Neutrophil (primary cell): Measurements from ENCODE around the gene COL18A1.

Source experiments
- H3K27ac ChIP-seq: fragments of 200-600 bp; sonication (generic); 2 replicates; pipeline ENCODE4 v1.5.1; 2016; ENCODE audit warnings: mild to moderate bottlenecking, moderate library complexity
- H3K27me3 ChIP-seq: fragments of 200-600 bp; sonication (generic); 2 replicates; pipeline ENCODE4 v1.6.0; 2016; ENCODE audit warnings: mild to moderate bottlenecking
- H3K36me3 ChIP-seq: fragments of 200-600 bp; sonication (generic); 2 replicates; pipeline ENCODE4 v1.5.1; 2017
- H3K4me1 ChIP-seq, 2 experiments: fragments of 200-600 bp in 1 of 2; sonication (generic) in 1 of 2; 1 replicate in 1 of 2; 2 replicates in 1 of 2; pipeline versions ENCODE4 v1.5.1 to v1.6.1; 2013 to 2016; ENCODE audit warnings: low read depth in 1 of 2, low read length in 1 of 2, mild to moderate bottlenecking in 1 of 2, moderate library complexity in 1 of 2; ENCODE audit not compliant: control insufficient read depth in 1 of 2, insufficient read depth in 1 of 2
- H3K4me3 ChIP-seq, 2 experiments: fragments of 200-600 bp in 1 of 2; sonication (generic) in 1 of 2; 1 replicate in 1 of 2; 2 replicates in 1 of 2; pipeline ENCODE4 v1.5.1; 2013 to 2016; ENCODE audit warnings: low read depth in 1 of 2, low read length in 1 of 2, mild to moderate bottlenecking in 1 of 2, moderate library complexity in 1 of 2
- H3K9me3 ChIP-seq: fragments of 200-600 bp; sonication (generic); 2 replicates; pipeline ENCODE4 v1.5.1; 2016
- CTCF ChIP-seq: fragments of 200-600 bp; sonication (generic); IDR thresholded peaks from 2 replicates; pipeline ENCODE4 v1.5.1; 2016; ENCODE audit warnings: antibody characterized with exemption

Gene COL18A1

GRCh38 chr21:45387506-45387905 lies 17.5 kb upstream of the COL18A1 start:
- Histone ChIP-seq H3K36me3 (no peaks in the 10 kb centered on the region), H3K27me3 (peaks cover 53% of the 10 kb centered on the region), H3K4me3 (no peak overlapping the region), H3K9me3 (no peaks in the 10 kb centered on the region), H3K4me1 (no peaks in the 10 kb centered on the region), H3K27ac (no peak overlapping the region)
- no peak for TF ChIP-seq CTCF

- H3K27ac ChIP-seq: no peak overlapping the region
- no peaks in the 10 kb centered on the region for H3K36me3 ChIP-seq
- no peaks in the 10 kb centered on the region for H3K9me3 ChIP-seq
- no peaks in the 10 kb centered on the region for H3K4me1 ChIP-seq
- H3K27me3 ChIP-seq: peaks cover 48% of the 10 kb centered on the region
- no peak overlapping the region for H3K4me3 ChIP-seq
- TF ChIP-seq CTCF: no peak
Observed at GRCh38 chr21:45388011-45388521, 16.9 kb upstream of the COL18A1 start.

- no peak overlapping the region for H3K27ac ChIP-seq
- H3K36me3 ChIP-seq: no peaks in the 10 kb centered on the region
- TF ChIP-seq CTCF: no peak
- H3K4me3 ChIP-seq: no peak overlapping the region
- H3K27me3 ChIP-seq: peaks cover 42% of the 10 kb centered on the region
- no peaks in the 10 kb centered on the region for H3K9me3 ChIP-seq
- H3K4me1 ChIP-seq: no peaks in the 10 kb centered on the region
Observed at GRCh38 chr21:45388611-45389296, 16.2 kb upstream of the COL18A1 start.

- no peak overlapping the region for H3K27ac ChIP-seq
- H3K9me3 ChIP-seq: no peaks in the 10 kb centered on the region
- H3K36me3 ChIP-seq: no peaks in the 10 kb centered on the region
- H3K4me3 ChIP-seq: no peak overlapping the region
- no peak for TF ChIP-seq CTCF
- H3K27me3 ChIP-seq: peaks cover 31% of the 10 kb centered on the region
- H3K4me1 ChIP-seq: no peaks in the 10 kb centered on the region
Observed at GRCh38 chr21:45390121-45390751, 14.7 kb upstream of the COL18A1 start.

- Histone ChIP-seq H3K4me1 (no peaks in the 10 kb centered on the region), H3K27ac (no peak overlapping the region), H3K27me3 (peaks cover 31% of the 10 kb centered on the region), H3K36me3 (no peaks in the 10 kb centered on the region), H3K9me3 (no peaks in the 10 kb centered on the region), H3K4me3 (no peak overlapping the region)
- TF ChIP-seq CTCF: no peak
Observed at GRCh38 chr21:45390831-45391742, 13.9 kb upstream of the COL18A1 start.
